Limb (tissue), 2 donors: Measurements from ENCODE around the gene ABCC10.
"Not testable (repeated sequence)": the region's sequence is repeated elsewhere in the genome, so short reads cannot be mapped to it uniquely, and the experiment has no call there.

Source experiments
- DNase-seq, 2 donors: peaks; one replicate each; pipeline ENCODE4 v3.0.0-alpha.2; 2016; ENCODE audit errors: extremely low spot score in 2 of 2

The ABCC10 gene

GRCh38 chr6:43407296-43407695, 20.0 kb upstream of the ABCC10 start:
- no peak for DNase-seq

GRCh38 chr6:43408259-43408658, 19.1 kb upstream of the ABCC10 start:
- DNase-seq, result no peak

GRCh38 chr6:43410776-43411175, 16.6 kb upstream of the ABCC10 start:
- DNase-seq, result not testable (repeated sequence)

- DNase-seq, result no peak
Observed at GRCh38 chr6:43412541-43412940, 14.8 kb upstream of the ABCC10 start.

- DNase-seq, result no peak
Observed at GRCh38 chr6:43413002-43413401, 14.3 kb upstream of the ABCC10 start.

- not testable (repeated sequence) for DNase-seq
Observed at GRCh38 chr6:43415275-43415674, 12.1 kb upstream of the ABCC10 start.

- DNase-seq, result no peak
Observed at GRCh38 chr6:43416935-43417334, 10.4 kb upstream of the ABCC10 start.

GRCh38 chr6:43420012-43420709, 7.2 kb upstream of the ABCC10 start:
- no peak for DNase-seq

GRCh38 chr6:43421831-43422230, 5.5 kb upstream of the ABCC10 start:
- no peak for DNase-seq

- not testable (repeated sequence) for DNase-seq
Observed at GRCh38 chr6:43425083-43425482, 2.3 kb upstream of the ABCC10 start.

GRCh38 chr6:43426928-43427405, 374 bp upstream of the ABCC10 start:
- DNase-seq, result no peak

- DNase-seq, result no peak
Observed at GRCh38 chr6:43428112-43428570, 800 bp downstream of the ABCC10 start.

GRCh38 chr6:43428874-43429273, 1.5 kb downstream of the ABCC10 start:
- no peak for DNase-seq

- no peak for DNase-seq
Observed at GRCh38 chr6:43432009-43432945, 4.9 kb downstream of the ABCC10 start.

GRCh38 chr6:43433148-43433547, 5.8 kb downstream of the ABCC10 start:
- no peak for DNase-seq

- no peak for DNase-seq
Observed at GRCh38 chr6:43434001-43434840, 6.9 kb downstream of the ABCC10 start.

GRCh38 chr6:43434943-43435342, 7.6 kb downstream of the ABCC10 start:
- no peak for DNase-seq

GRCh38 chr6:43435682-43436437, 8.5 kb downstream of the ABCC10 start:
- no peak for DNase-seq

- DNase-seq, result peak in 1 of 2 donors; percentile 61
Observed at GRCh38 chr6:43436577-43437282, 9.4 kb downstream of the ABCC10 start.

GRCh38 chr6:43437700-43438099, 10.4 kb downstream of the ABCC10 start:
- DNase-seq, result no peak
